Stomach (tissue), 9 donors: ENCODE results near the gene EIF4H. TPM values are rescaled to one million over a fixed set of nuclear protein-coding genes. Genes with fewer than 3 reads are reported as not detected.

ENCODE experiments used
- DNase-seq, 2 donors: peaks; one replicate each; pipeline versions ENCODE4 v3.0.0 to v3.0.0-alpha.2; 2013 to 2019
- H3K27ac ChIP-seq, 5 donors: fragments of 200-600 bp in 4 of 5; sonication (generic) in 4 of 5; one replicate each; pipeline ENCODE4 v1.5.1; 2013 to 2019; ENCODE audit warnings: mild to moderate bottlenecking in 1 of 5, moderate library complexity in 1 of 5
- H3K27me3 ChIP-seq, 3 donors: fragments of 200-600 bp; sonication (generic); one replicate each; pipeline ENCODE4 v1.5.1; 2017 to 2019; ENCODE audit warnings: mixed run types in 1 of 3
- H3K36me3 ChIP-seq, 4 donors: fragments of 200-600 bp; sonication (generic); 1 replicate in 3 of 4; 2 replicates in 1 of 4; pipeline ENCODE4 v1.5.1; 2016 to 2019
- H3K4me1 ChIP-seq, 4 donors: fragments of 200-600 bp; sonication (generic); one replicate each; pipeline ENCODE4 v1.5.1; 2016 to 2019
- H3K4me3 ChIP-seq, 4 donors: fragments of 200-600 bp; sonication (generic) in 3 of 4; one replicate each; pipeline ENCODE4 v1.5.1; 2016 to 2019; ENCODE audit warnings: mild to moderate bottlenecking in 1 of 4
- H3K9me3 ChIP-seq, 4 donors: fragments of 200-600 bp; sonication (generic); one replicate each; pipeline ENCODE4 v1.5.1; 2016 to 2019
- CTCF ChIP-seq, 7 experiments: fragments of 450-650 bp in 4 of 7; fragments of 200-600 bp in 3 of 7; sonication (generic) in 3 of 7; IDR thresholded peaks; one replicate each; pipeline ENCODE4 v1.5.1; 2016 to 2019; ENCODE audit warnings: antibody characterized with exemption in 7 of 7, control low read depth in 2 of 7, mild to moderate bottlenecking in 1 of 7
- EP300 ChIP-seq: sonication (generic); formaldehyde crosslinking; IDR thresholded peaks from one replicate; pipeline ENCODE4 v1.6.1; 2017; ENCODE audit warnings: antibody characterized with exemption
- POLR2A ChIP-seq, 4 donors: fragments of 450-650 bp; IDR thresholded peaks; one replicate each; pipeline ENCODE4 v1.6.1; 2016; ENCODE audit warnings: antibody characterized with exemption in 4 of 4, control low read depth in 2 of 4, mild to moderate bottlenecking in 1 of 4, moderate library complexity in 1 of 4
- POLR2AphosphoS5 ChIP-seq, 3 donors: sonication (generic); formaldehyde crosslinking; IDR thresholded peaks; one replicate each; pipeline ENCODE4 v1.6.1; 2016; ENCODE audit warnings: antibody characterized with exemption in 3 of 3
- WGBS, 5 donors: extraction: QIAGEN DNeasy Blood & Tissue Kit in 3 of 5; methylation state at CpG; one replicate each; pipeline versions ENCODE4 v1.1.5 to v1.1.7; 2013 to 2018; 5-methylcytosine and 5-hydroxymethylcytosine counted together
- intact Hi-C: fragments of 100-400 bp; cut with DNase I; formaldehyde crosslinking; loops from one replicate; pipeline ENCODE4 v1.15.1; 2023; ENCODE audit warnings: low total_unique reads
- polyA plus RNA-seq, 3 donors: library from polyadenylated mRNA; stranded (reverse); fragments of 200-250 nt; gene quantifications; one replicate each; pipeline ENCODE4 v1.2.3, GENCODE V29; 2013
- total RNA-seq, 5 donors: library from RNA; depleted of rRNA; stranded (reverse); fragments of >200 nt; gene quantifications; one replicate each; pipeline versions ENCODE4 v1.1.0 to v1.2.3, GENCODE V29; 2014 to 2016
- donor health status: healthy with polysubstance abuse.
- donor health status: Bipolar disorder and iron deficiency.
- donor health status: healthy.

The EIF4H gene
- total and polyA plus RNA-seq, 8 donors: 71.2 to 235 (median 165) TPM

- Histone ChIP-seq H3K27ac (no peak overlapping the region), H3K4me3 (no peak overlapping the region), H3K36me3 (peaks cover 0 to 55% (median 41%) of the 10 kb centered on the region in 4 donors), H3K4me1 (peaks cover 0 to 6% (median under 1%) of the 10 kb centered on the region in 4 donors), H3K9me3 (no peaks in the 10 kb centered on the region), H3K27me3 (no peaks in the 10 kb centered on the region)
- intact Hi-C loops: no loop called here
- TF ChIP-seq POLR2AphosphoS5 (IDR thresholded peaks at IDR 0.05): no peak
- WGBS, 5 donors: 86 to 96% (median 94%) methylated on average over 12 of the region's 12 CpGs
- DNase-seq: no peak
Measured at GRCh38 chr7:74225400-74225799, 51.2 kb downstream of the EIF4H start.

GRCh38 chr7:74226633-74227032 is 52.5 kb downstream of the EIF4H start:
- H3K27me3 ChIP-seq: no peaks in the 10 kb centered on the region
- no peaks in the 10 kb centered on the region for H3K9me3 ChIP-seq
- WGBS, 5 donors: 76 to 91% (median 81%) methylated on average over 5 of the region's 5 CpGs
- H3K4me1 ChIP-seq: peaks cover 0 to 5% (median 0%) of the 10 kb centered on the region in 4 donors
- no peak overlapping the region for H3K4me3 ChIP-seq
- DNase-seq: no peak
- peaks cover 4 to 67% (median 52%) of the 10 kb centered on the region in 4 donors for H3K36me3 ChIP-seq
- H3K27ac ChIP-seq: peak overlapping the region in 2 of 5 donors; percentile 6 to 61
- intact Hi-C loops: no loop called here
- TF ChIP-seq EP300 (no peak), CTCF (IDR thresholded peaks at IDR 0.05) (no peak), POLR2A (IDR thresholded peaks at IDR 0.05) (no peak), POLR2AphosphoS5 (IDR thresholded peaks at IDR 0.05) (no peak)

GRCh38 chr7:74228951-74229900 is 55.1 kb downstream of the EIF4H start:
- H3K27ac ChIP-seq: peak overlapping the region in 1 of 5 donors; percentile 27
- no peak for DNase-seq
- intact Hi-C loops: no loop called here
- H3K27me3 ChIP-seq: no peaks in the 10 kb centered on the region
- H3K36me3 ChIP-seq: peaks cover 4 to 90% (median 64%) of the 10 kb centered on the region in 4 donors
- no peak overlapping the region for H3K4me3 ChIP-seq
- TF ChIP-seq CTCF (IDR thresholded peaks at IDR 0.05) (no peak), EP300 (no peak), POLR2A (IDR thresholded peaks at IDR 0.05) (no peak), POLR2AphosphoS5 (IDR thresholded peaks at IDR 0.05) (no peak)
- no peaks in the 10 kb centered on the region for H3K9me3 ChIP-seq
- peaks cover 0 to 19% (median 9%) of the 10 kb centered on the region in 4 donors for H3K4me1 ChIP-seq
- WGBS, 5 donors: 96 to 98% (median 97%) methylated on average over 9 of the region's 9 CpGs

GRCh38 chr7:74230446-74231231 is 56.5 kb downstream of the EIF4H start:
- intact Hi-C loops: no loop called here
- DNase-seq: no peak
- H3K9me3 ChIP-seq: no peaks in the 10 kb centered on the region
- peaks cover 0 to 26% (median 10%) of the 10 kb centered on the region in 4 donors for H3K4me1 ChIP-seq
- peak overlapping the region in 2 of 5 donors; percentile 27 to 50 for H3K27ac ChIP-seq
- peaks cover 14 to 90% (median 70%) of the 10 kb centered on the region in 4 donors for H3K36me3 ChIP-seq
- 90 to 94% (median 93%) methylated on average over 15 of the region's 15 CpGs for WGBS, 5 donors
- no peak for TF ChIP-seq POLR2AphosphoS5 (IDR thresholded peaks at IDR 0.05)
- no peaks in the 10 kb centered on the region for H3K27me3 ChIP-seq
- H3K4me3 ChIP-seq: no peak overlapping the region

GRCh38 chr7:74231232-74231590 is 57.1 kb downstream of the EIF4H start:
- Histone ChIP-seq H3K27me3 (no peaks in the 10 kb centered on the region), H3K36me3 (peaks cover 19 to 90% (median 71%) of the 10 kb centered on the region in 4 donors), H3K4me1 (peaks cover 0 to 26% (median 12%) of the 10 kb centered on the region in 4 donors), H3K4me3 (no peak overlapping the region), H3K9me3 (no peaks in the 10 kb centered on the region), H3K27ac (peak overlapping the region in 1 of 5 donors; percentile 50)
- 83 to 95% (median 89%) methylated on average over 12 of the region's 12 CpGs for WGBS, 5 donors
- intact Hi-C loops: no loop called here
- no peak for DNase-seq
- no peak for TF ChIP-seq EP300
- no peak for TF ChIP-seq POLR2A (IDR thresholded peaks at IDR 0.05)
- no peak for TF ChIP-seq POLR2AphosphoS5 (IDR thresholded peaks at IDR 0.05)
- TF ChIP-seq CTCF (IDR thresholded peaks at IDR 0.05): no peak
